ENCODE data around the gene N4BP2L1. TPM values are rescaled to one million over a fixed set of nuclear protein-coding genes. Genes with fewer than 3 reads are reported as not detected.

The N4BP2L1 gene
- total RNA-seq, 1 donor from 2014 or later, result 3.6 TPM

- DNase-seq (ENCODE audit: low read depth), result no peak
- H3K4me3 ChIP-seq (ENCODE audit: low read depth, low read length), result no peak overlapping the region
- no peak for TF ChIP-seq CTCF (conservative IDR thresholded peaks at IDR 0.05; ENCODE audit: low read depth, low read length)
Measured at GRCh38 chr13:32471187-32471922, 43.4 kb upstream of the N4BP2L1 start.

GRCh38 chr13:32468502-32469142 is 40.7 kb upstream of the N4BP2L1 start:
- TF ChIP-seq CTCF (conservative IDR thresholded peaks at IDR 0.05; ENCODE audit: low read depth, low read length), result no peak
- DNase-seq (ENCODE audit: low read depth), result no peak
- no peak overlapping the region for H3K4me3 ChIP-seq (ENCODE audit: low read depth, low read length)

GRCh38 chr13:32456591-32456990 is 28.7 kb upstream of the N4BP2L1 start:
- H3K4me3 ChIP-seq (ENCODE audit: low read depth, low read length), result no peak overlapping the region
- no peak for TF ChIP-seq CTCF (conservative IDR thresholded peaks at IDR 0.05; ENCODE audit: low read depth, low read length)
- no peak for DNase-seq (ENCODE audit: low read depth)

- no peak for TF ChIP-seq CTCF (conservative IDR thresholded peaks at IDR 0.05; ENCODE audit: low read depth, low read length)
- H3K4me3 ChIP-seq (ENCODE audit: low read depth, low read length), result no peak overlapping the region
- no peak for DNase-seq (ENCODE audit: low read depth)
Measured at GRCh38 chr13:32455594-32455903, 27.6 kb upstream of the N4BP2L1 start.

GRCh38 chr13:32454886-32455593 is 27.1 kb upstream of the N4BP2L1 start:
- DNase-seq (ENCODE audit: low read depth), result no peak
- no peak for TF ChIP-seq CTCF (conservative IDR thresholded peaks at IDR 0.05; ENCODE audit: low read depth, low read length)
- no peak overlapping the region for H3K4me3 ChIP-seq (ENCODE audit: low read depth, low read length)

GRCh38 chr13:32453981-32454380 is 26.1 kb upstream of the N4BP2L1 start:
- no peak for DNase-seq (ENCODE audit: low read depth)
- no peak for TF ChIP-seq CTCF (conservative IDR thresholded peaks at IDR 0.05; ENCODE audit: low read depth, low read length)
- H3K4me3 ChIP-seq (ENCODE audit: low read depth, low read length), result no peak overlapping the region
